HT1080 (cell line): ENCODE measurements around the gene WWC2. TPM values are rescaled to one million over a fixed set of nuclear protein-coding genes. Genes with fewer than 3 reads are reported as not detected.
A peak's percentile ranks its signal among the peaks of the same experiment; 100 is the strongest.

ENCODE experiments used
- DNase-seq: peaks from one replicate; pipeline ENCODE4 v3.0.0-alpha.2; 2015; ENCODE audit warnings: low read depth
- total RNA-seq: library from RNA; depleted of rRNA; stranded (reverse); fragments of >200 nt; shearing (Covaris generic); gene quantifications from 2 replicates; pipeline ENCODE4 v1.2.3, GENCODE V29; 2014

The WWC2 gene
- total RNA-seq, 1 experiment from 2014 or later, result 25.2 TPM

- DNase-seq, result no peak
Measured at GRCh38 chr4:183327827-183328226, 228.8 kb downstream of the WWC2 start.

GRCh38 chr4:183328832-183329231 lies 229.8 kb downstream of the WWC2 start:
- DNase-seq, result no peak

- DNase-seq, result no peak
Measured at GRCh38 chr4:183329244-183329643, 230.2 kb downstream of the WWC2 start.

- DNase-seq, result no peak
Measured at GRCh38 chr4:183329954-183330742, 231.1 kb downstream of the WWC2 start.

- no peak for DNase-seq
Measured at GRCh38 chr4:183330841-183331240, 231.8 kb downstream of the WWC2 start.

- DNase-seq, result no peak
Measured at GRCh38 chr4:183332447-183332846, 233.4 kb downstream of the WWC2 start.

- no peak for DNase-seq
Measured at GRCh38 chr4:183333202-183333601, 234.1 kb downstream of the WWC2 start.

- DNase-seq, result peak; percentile 56
Measured at GRCh38 chr4:183333983-183334382, 234.9 kb downstream of the WWC2 start.

GRCh38 chr4:183335369-183335940 lies 236.4 kb downstream of the WWC2 start:
- peak; percentile 95 for DNase-seq

GRCh38 chr4:183337349-183337748 lies 238.3 kb downstream of the WWC2 start:
- DNase-seq, result no peak

GRCh38 chr4:183337833-183338232 lies 238.8 kb downstream of the WWC2 start:
- no peak for DNase-seq

- no peak for DNase-seq
Measured at GRCh38 chr4:183342541-183343533, 243.8 kb downstream of the WWC2 start.

- no peak for DNase-seq
Measured at GRCh38 chr4:183343730-183344129, 244.7 kb downstream of the WWC2 start.

GRCh38 chr4:183344523-183345255 lies 245.6 kb downstream of the WWC2 start:
- no peak for DNase-seq

- DNase-seq, result no peak
Measured at GRCh38 chr4:183345261-183345660, 246.2 kb downstream of the WWC2 start.

GRCh38 chr4:183347146-183347545 lies 248.1 kb downstream of the WWC2 start:
- DNase-seq, result no peak

GRCh38 chr4:183347566-183347965 lies 248.5 kb downstream of the WWC2 start:
- DNase-seq, result no peak

- DNase-seq, result no peak
Measured at GRCh38 chr4:183348136-183348535, 249.1 kb downstream of the WWC2 start.

GRCh38 chr4:183348706-183349659 lies 249.9 kb downstream of the WWC2 start:
- peak; percentile 89 for DNase-seq

- DNase-seq, result no peak
Measured at GRCh38 chr4:183349673-183350072, 250.6 kb downstream of the WWC2 start.
